Measurements from ENCODE around the gene EPC1.
"Not testable (repeated sequence)": the region's sequence is repeated elsewhere in the genome, so short reads cannot be mapped to it uniquely, and the experiment has no call there.

Gene EPC1

DNA sequence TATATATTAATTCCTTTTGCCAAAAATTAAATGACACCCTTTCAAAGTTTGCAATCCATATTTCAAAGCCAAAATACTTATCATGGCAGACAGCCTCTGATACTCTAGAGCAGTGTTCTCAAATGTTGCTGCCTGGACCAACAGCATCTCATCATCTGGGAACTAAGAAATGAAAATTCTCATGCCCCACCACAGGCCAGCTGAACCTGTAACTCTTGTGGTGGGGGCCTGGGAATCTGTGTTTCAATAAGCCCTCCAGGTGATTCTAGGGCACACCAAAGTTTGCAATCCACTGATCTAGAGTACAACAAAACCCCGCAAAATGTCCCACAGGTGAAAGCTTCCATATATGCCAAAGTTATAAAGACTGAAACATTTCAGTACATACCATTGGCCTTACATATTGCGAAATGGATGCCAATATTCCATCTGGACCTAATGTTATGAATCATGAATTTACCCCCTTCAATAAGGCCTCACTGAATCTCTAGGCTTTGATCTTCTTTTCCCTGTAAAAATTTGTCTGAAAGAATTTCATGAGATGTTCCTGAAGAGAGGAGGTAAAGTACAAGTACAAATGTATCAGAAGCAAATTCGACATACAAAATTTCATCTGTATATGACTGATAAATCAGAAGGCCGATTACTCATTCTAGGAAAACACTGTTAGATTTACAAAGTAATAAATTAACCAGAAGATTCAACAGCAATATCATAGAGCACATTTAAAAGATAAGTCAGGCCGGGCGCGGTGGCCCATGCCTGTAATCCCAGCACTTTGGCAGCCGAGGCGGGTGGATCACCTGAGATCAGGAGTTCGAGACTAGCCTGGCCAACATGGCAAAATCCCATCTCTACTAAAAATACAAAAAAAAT is 25.3 kb upstream of the EPC1 start:
- DNase-seq (ENCODE audit: low read depth), result no peak

DNA sequence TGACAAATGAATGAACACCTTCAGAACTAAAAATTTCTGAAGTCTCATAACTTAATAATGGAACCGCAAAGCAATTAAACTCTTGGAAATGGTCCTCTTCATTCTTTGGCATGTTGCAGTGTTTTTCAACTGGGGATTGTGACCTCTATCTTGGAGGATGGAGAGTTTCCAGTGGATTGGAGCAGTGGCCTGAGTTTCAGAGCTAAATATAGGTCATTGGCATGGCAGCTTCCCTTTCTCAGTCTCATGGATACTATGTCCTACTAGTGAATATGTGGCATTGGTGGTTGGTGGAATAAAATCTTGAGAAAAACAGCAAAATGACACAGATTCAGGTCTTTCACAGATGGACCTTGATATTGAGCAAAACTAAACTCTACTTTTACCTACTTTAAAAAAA is 24.1 kb upstream of the EPC1 start:
- DNase-seq (ENCODE audit: low read depth), result no peak

DNA sequence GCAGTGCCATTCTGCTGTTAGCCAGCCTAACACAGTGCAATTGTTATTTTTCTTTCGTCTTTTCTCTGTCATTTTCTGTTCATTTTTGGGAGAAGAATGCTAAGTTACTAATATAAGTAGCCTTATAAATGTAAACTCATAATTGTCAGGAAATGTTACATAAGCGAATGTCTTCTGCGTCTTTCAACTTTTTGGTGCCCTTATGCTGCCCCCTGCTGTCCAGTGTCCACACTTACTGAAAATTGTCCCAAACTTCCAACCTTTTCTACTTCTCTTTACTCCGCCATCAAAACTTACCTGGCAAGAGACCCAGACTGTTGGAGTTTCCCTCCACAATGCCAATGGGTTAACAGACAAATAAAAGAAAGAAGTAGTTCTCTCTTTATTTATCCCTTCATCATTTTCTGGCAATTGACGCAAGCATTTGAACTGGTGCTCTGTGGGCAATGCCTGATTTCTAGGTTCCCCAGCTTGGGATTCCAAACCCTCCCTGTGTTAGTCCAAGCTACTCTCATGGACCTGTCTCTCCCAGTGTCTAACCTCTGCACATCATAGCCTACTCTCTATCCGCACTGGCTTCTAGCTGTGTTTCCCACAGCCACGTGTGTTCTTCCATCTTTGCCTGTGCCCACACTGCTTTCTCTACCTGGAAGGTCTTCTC is 21.0 kb upstream of the EPC1 start:
- peak; percentile 63 for DNase-seq (ENCODE audit: low read depth)

GRCh38 chr10:32366588-32366987 is 19.6 kb upstream of the EPC1 start:
- no peak for DNase-seq (ENCODE audit: low read depth)

DNA sequence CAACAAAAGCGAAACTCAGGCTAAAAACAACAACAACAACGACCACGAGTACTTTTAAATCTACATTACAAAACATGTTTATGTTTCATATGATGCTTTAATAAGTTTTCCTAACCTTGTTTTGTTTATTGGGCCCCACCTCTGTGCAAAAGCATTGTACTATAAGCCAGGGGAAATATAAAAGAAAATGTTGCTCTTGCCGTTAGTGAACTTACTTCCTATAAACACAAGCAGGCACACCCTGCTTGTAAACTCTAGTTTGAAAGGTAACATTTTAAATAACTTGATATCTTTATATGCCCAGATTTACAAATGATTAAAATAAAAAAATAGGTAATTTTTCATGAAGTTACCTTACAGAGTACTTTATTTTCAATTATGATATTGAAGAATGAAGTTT is 19.2 kb upstream of the EPC1 start:
- no peak for DNase-seq (ENCODE audit: low read depth)

DNA sequence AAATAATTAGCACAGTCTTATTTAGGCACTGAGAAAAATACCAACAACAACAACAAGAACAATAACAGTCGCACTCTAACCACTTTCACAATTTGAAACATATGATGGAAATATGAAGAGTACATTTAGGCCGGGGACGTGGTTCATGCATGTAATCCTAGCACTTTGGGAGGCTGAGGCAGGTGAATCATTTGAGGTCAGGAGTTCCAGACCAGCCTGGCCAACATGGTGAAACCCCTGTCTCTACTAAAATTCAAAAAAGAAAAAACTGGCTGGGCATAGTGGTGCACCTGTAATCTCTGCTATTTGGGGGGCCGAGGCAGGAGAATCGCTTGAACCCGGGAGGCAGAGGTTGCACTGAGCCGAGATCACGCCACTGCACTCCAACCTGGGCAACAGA is 18.4 kb upstream of the EPC1 start:
- DNase-seq (ENCODE audit: low read depth), result not testable (repeated sequence)

- DNase-seq (ENCODE audit: low read depth), result no peak
Observed at GRCh38 chr10:32362571-32362970, 15.6 kb upstream of the EPC1 start.

- DNase-seq (ENCODE audit: low read depth), result no peak
Observed at GRCh38 chr10:32360884-32361283, 13.9 kb upstream of the EPC1 start.

DNA sequence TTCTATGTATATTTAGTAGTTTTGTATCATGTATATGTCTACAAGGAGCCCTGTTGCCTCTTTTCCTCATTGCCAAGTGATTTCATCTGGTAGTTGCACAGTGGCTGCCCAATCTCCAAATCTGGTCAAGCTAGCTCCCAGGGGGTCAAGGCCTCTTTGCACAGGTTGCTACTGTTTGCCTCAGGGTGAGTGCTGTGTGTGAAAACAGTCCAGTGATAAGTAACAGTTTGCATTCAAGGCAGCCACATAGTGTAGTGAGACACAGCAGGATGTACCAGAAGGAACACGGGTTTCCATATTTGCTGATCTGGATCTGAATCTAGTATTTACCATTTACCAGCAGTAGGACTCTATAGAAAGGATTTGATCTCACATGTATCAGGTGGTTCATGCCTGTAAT is 13.3 kb upstream of the EPC1 start:
- no peak for DNase-seq (ENCODE audit: low read depth)

- DNase-seq (ENCODE audit: low read depth), result no peak
Observed at GRCh38 chr10:32357056-32357735, 10.2 kb upstream of the EPC1 start.

DNA sequence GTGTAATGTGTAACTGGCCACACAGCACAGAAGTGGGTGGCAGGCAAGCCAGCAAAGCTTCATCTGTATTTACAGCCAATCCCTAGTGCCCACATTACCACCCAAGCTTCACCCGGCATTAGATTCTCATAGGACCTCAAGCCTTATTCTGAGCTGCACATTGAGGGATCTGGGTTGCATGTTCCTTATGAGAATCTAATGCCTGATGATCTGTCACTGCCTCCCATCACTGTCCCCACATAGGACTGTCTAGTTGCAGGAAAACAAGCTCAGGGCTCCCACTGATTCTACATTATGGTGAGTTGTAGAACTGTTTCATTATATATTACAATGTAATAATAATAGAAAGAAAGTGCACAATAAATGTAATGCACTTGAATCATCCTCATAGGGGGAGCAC is 7.7 kb upstream of the EPC1 start:
- not testable (repeated sequence) for DNase-seq (ENCODE audit: low read depth)

- no peak for DNase-seq (ENCODE audit: low read depth)
Observed at GRCh38 chr10:32350811-32351350, 3.9 kb upstream of the EPC1 start.

- DNase-seq (ENCODE audit: low read depth), result no peak
Observed at GRCh38 chr10:32349968-32350738, 3.2 kb upstream of the EPC1 start.

DNA sequence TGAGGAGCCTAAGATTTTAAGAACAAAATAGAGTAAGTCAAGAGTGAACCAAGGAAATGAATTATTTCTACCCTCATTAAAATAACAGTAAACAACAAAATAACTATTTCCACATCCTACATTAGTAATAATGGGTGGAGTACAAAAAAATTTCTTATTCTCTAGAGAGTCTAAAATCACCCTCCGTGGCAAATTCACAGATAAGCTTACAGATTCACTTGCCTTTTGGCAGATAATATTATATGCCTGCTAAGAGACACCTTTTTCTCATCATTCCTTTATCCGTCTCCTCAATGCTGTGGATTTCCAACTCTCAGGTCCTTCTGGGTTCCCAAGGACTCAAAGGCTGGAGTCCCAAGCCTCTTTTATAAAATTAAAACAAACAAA is 2.2 kb upstream of the EPC1 start:
- no peak for DNase-seq (ENCODE audit: low read depth)

GRCh38 chr10:32348297-32349198 is 1.6 kb upstream of the EPC1 start:
- no peak for DNase-seq (ENCODE audit: low read depth)

DNA sequence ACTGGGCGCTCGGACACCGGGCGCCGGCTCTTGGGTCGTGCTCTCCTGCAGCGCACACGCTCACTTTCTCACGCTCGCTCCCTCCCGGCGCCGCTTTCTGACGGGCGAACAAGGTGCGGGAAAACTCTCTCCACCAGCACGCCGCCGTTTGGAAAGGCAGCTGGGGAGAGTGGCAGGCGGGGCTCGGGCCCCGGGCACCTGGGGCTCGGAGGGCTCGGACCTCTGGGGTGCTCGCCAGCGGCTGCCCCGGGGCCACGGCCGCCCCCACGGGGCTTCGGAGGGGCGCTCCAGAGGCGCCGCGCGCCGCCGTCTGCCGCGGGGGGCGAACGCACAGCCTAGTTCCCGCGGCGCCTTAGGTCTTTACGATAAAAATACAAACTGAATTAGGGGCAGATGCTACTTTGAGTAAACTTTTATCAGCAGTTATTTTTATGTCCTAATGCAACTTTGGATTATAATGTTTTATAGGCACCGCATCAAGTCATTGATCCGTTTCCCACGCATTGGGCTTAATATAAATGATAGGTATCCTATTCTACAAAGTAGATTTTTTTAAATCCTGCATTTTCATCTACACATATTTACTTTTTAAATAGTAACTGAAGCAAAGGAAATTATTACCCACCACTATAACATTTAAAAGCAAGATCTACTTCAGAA is 535 bp upstream of the EPC1 start:
- DNase-seq (ENCODE audit: low read depth), result no peak

DNA sequence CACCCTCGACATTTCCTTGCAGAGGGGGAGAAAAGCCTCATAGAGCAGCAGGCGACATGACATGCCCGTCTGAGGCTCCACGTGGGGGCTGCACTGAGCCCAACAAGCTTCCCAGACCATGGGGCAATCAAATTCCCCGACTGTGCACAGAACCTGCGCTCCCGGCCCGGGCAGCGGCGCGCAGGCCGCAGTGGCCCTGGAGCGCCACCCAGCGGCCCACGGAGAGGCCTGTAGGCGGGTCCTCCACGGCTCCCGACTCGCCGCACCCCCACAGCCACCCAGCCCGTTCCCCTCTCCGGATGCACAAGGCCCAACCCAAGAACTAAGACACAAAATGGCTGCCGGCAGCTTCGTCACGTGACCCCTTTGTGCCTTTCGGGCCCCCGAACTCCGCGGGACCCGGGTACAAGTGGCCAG is 816 bp downstream of the EPC1 start:
- peak; percentile 91 for DNase-seq (ENCODE audit: low read depth)

- no peak for DNase-seq (ENCODE audit: low read depth)
Observed at GRCh38 chr10:32341596-32341995, 5.4 kb downstream of the EPC1 start.

DNA sequence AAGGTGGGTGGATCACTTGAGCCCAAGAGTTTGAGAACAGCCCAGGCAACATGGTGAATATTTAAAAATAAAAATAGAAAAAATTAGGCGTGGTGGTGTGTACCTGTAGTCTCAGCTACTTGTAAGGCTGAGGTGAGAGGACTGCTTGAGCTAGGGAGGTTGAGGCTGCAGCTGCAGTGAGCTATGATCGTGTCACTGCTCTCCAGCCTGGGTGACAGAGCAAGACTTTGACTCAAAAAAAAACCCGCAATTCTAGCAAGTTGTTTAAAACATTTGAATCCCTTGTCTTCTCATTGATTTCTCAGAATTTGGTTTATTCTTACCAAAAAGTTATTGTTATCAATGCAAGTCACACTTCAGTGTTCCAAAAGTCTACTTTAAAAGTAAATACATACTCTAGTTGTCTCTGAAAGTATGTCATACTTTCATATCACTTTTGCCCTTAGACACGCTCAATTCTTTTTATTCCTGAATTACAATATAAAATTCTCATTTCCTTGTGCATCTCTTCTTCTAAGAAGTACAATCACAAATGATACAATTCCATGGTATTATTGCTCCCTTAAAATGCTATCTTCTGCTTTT is 6.3 kb downstream of the EPC1 start:
- DNase-seq (ENCODE audit: low read depth), result no peak

- DNase-seq (ENCODE audit: low read depth), result peak; percentile 68
Observed at GRCh38 chr10:32338262-32338661, 8.7 kb downstream of the EPC1 start.

All from amniotic epithelial cell (primary cell).